Muscle of back (tissue), 13 donors: ENCODE data around the gene HMGCL. TPM values are rescaled to one million over a fixed set of nuclear protein-coding genes. Genes with fewer than 3 reads are reported as not detected.
"Not testable (repeated sequence)": the region's sequence is repeated elsewhere in the genome, so short reads cannot be mapped to it uniquely, and the experiment has no call there.

ENCODE experiments used
- DNase-seq, 3 donors: peaks; one replicate each; pipeline versions ENCODE4 v3.0.0 to v3.0.0-alpha.2; 2013
- long read RNA-seq, 9 donors: transcript quantifications; one replicate each; lab custom pipeline, GENCODE V29; 2026
- polyA plus RNA-seq, 10 donors: library from polyadenylated mRNA; unstranded; fragments of 120-200 nt; gene quantifications; one replicate each; pipeline ENCODE4 v1.2.1, GENCODE V29; 2013; ENCODE audit not compliant: insufficient read length in 10 of 10

HMGCL gene
- 10 to 100 TPM; 19.3 to 24.5 (median 22.9) TPM for polyA plus RNA-seq
- long read RNA-seq, donor 1, transcript HMGCL-203 (9 exons, 1,600 nt): major isoform, 7 of 9 reads
- long read RNA-seq, donor 1, partial matches to known transcripts: 0 of 9 reads
- long read RNA-seq, donor 1, other reads (novel, unspliced or antisense): 0 of 9 reads
- long read RNA-seq, donor 2, transcript HMGCL-203 (9 exons, 1,600 nt): major isoform, 14 of 16 reads
- long read RNA-seq, donor 2, partial matches to known transcripts: 0 of 16 reads
- long read RNA-seq, donor 2, other reads (novel, unspliced or antisense): 0 of 16 reads
- long read RNA-seq, donor 3: 0 reads
- long read RNA-seq, donor 4, partial matches to known transcripts: 0 of 6 reads
- long read RNA-seq, donor 4, other reads (novel, unspliced or antisense): 0 of 6 reads
- long read RNA-seq, donor 5, transcript HMGCL-203 (9 exons, 1,600 nt): major isoform, 12 of 14 reads
- long read RNA-seq, donor 5, partial matches to known transcripts: 0 of 14 reads
- long read RNA-seq, donor 5, other reads (novel, unspliced or antisense): 0 of 14 reads
- long read RNA-seq, donor 6, transcript HMGCL-203 (9 exons, 1,600 nt): major isoform, 12 of 20 reads
- long read RNA-seq, donor 6, partial matches to known transcripts: 5 of 20 reads
- long read RNA-seq, donor 6, other reads (novel, unspliced or antisense): 0 of 20 reads
- long read RNA-seq, donor 7, transcript HMGCL-203 (9 exons, 1,600 nt): major isoform, 8 of 9 reads
- long read RNA-seq, donor 7, partial matches to known transcripts: 0 of 9 reads
- long read RNA-seq, donor 7, other reads (novel, unspliced or antisense): 0 of 9 reads
- long read RNA-seq, donor 8, partial matches to known transcripts: 7 of 10 reads
- long read RNA-seq, donor 8, other reads (novel, unspliced or antisense): 0 of 10 reads
- long read RNA-seq, donor 9, partial matches to known transcripts: 0 of 1 reads
- long read RNA-seq, donor 9, other reads (novel, unspliced or antisense): 0 of 1 reads

DNA sequence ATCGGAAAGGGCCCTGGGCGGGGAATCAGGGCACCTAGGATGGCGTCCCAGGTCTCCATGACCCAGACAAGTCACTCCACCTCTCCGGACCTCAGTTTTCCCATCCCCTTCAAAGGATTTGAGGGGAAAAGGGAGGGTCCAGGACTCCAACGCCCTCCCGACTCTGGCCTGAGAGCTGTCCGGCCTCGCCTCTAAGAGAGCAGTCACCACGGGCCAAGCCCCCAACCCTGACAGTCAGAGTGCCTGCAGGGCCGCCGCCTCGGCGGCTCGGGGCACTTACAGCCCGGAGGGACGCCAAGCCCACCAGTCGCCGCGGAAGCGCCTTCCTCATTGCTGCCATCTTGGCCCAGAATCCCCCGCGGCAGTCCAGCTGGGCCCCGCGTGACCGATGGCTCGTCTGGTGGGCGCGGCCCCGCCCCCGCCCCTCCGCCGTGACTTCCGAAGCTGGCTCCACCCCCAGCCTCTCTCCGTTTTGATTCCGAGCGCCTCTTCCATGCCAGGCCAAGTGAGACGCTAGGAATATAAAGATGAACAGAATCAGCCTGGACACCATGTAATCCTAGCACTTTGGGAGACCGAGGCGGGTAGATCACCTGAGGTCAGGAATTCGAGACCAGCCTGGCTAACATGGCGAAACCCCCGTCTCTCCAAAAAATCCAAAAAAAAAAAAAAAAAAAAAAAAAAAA, at the start of gene HMGCL:
Gene HMGCL, minus strand, starts transcription at position 354 of the 686 bp plus-strand sequence. Its CDS starts 14 bp downstream, at position 340.
- DNase-seq: peak; percentile 90 to 97 (median 92)

DNA sequence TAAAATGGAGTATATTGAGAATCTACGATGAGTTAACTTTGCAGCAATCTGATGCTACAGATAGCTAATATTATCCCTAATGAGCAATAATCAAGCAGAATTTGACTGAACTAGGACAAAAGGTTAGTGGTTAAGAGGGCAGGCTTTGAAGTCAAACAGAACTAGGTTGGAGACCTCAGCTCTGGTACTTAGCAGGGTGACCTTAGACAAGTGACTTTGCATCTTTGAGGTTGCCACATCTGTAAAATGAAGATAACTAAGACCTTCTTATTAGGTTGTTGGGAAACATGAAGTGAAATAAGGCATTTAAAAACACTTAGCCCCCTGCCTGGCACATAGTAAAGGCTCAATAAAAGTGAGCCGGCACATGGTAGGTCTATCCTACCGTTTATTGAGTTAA, 47.2 kb upstream of the HMGCL start:
- DNase-seq: no peak

DNA sequence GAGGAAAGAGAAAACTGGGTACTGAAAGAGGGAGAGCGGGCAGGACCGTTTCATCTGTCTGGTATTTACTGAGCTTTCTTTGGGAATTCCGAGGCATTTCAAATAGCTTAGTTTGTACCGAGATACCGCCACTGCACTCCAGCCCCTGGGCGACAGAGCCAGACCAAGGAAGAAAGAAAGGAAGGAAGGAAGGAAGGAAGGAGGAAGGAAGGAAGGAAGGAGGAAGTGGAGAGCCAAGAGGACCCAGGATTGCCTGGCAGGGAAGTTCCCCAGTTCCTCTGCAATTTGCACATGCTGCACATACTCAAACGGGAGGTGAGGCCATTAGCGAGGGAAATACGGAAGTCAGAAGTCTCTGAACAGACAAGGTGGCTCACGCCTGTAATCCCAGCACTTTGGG, 43.8 kb upstream of the HMGCL start:
- peak in 1 of 3 donors; percentile 19 for DNase-seq

DNA sequence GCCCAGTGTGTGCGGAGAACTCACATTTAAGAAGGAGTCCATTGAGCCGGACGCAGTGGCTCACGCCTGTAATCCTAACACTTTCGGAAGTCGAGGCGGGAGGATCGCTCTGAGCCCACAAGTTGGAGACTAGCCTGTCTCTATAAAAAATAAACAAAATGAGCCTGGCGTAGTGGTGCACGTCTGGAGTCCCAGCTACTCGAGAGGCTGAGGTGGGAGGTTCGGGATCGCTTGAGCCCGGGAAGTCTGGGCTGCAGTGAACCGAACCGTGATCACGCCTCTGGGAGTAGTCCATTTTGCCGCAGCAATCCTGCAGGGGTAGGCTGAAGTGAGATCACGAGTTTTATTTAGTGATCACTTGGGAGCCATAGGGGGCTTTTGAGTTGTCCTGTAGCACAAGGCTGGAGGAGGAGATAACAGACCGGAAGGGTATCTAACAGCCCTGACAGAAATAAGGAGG, 43.4 kb upstream of the HMGCL start:
- no peak for DNase-seq

DNA sequence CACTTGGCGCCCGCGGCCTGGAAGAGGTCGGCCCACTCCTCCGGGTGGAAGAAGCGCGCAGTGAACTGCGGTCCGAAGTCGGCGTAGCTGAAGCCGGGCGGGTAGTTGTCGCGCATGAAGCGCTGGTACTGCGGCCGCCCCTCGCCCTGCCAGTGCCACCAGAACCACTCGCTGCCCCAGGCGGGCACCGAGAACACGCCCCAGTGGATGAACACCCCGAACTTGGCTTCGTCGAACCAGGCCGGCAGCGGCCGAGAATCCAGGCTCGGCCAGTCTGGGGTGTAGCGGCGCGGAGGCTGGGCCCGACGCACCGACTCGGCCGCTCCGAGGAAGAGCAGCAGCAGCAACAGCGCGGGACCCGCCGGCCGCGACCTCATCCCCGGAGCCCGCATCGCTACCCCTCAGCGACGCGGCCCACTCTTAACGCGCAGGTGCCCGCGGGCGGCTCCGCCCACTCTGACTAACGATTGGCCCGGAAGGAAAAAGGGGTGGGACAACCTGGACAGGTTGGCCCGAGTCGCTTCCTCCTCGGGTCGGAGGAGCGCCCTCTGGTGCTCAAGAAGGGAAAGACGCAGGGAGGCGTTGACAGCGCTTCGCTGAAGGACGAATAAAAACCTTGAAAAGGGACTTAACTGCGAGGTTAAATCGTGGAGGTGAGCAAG, 42.8 kb upstream of the HMGCL start, which contains the start of gene FUCA1:
Gene FUCA1, minus strand, starts transcription at position 396 of the 662 bp plus-strand sequence. Its CDS starts 4 bp downstream, at position 392.
- peak; percentile 89 to 96 (median 95) for DNase-seq

DNA sequence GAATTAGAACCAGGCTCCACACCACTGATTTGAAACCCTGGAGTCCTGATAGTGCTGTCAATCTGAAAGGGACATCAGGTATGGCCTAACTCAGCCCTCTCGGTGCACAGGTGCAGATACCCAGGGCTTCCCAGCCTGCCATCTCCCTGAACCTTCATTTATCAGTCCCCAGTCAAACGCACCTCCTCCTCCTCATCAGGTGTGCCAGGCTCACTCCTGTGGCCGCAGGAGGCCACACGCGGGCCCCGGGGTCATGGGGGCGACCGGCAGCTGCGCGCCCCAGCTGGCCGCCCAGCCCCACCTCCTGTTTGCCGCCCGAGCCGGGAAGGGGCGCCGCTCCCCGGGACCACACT, 42.3 kb upstream of the HMGCL start:
- DNase-seq: no peak

DNA sequence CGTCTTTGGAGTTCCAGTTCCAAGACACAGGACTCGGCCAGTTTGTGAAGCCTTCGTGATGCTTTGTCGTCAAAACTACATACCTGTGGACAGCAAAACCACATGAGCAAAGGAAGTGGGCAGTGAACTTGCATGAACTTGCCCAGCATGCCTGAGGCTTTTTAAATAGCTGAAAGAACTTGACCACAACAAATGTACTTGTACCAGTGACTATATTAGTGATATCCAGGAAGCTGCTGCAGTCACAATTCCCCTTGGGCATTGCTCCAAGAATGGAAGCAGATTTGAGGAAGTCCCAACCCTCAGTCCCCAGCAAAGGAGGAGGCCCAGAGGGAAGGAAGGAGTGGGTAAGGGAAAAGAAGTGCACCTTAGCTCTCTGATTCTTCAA, 40.3 kb upstream of the HMGCL start:
- DNase-seq: peak in 2 of 3 donors; percentile 27 to 30

DNA sequence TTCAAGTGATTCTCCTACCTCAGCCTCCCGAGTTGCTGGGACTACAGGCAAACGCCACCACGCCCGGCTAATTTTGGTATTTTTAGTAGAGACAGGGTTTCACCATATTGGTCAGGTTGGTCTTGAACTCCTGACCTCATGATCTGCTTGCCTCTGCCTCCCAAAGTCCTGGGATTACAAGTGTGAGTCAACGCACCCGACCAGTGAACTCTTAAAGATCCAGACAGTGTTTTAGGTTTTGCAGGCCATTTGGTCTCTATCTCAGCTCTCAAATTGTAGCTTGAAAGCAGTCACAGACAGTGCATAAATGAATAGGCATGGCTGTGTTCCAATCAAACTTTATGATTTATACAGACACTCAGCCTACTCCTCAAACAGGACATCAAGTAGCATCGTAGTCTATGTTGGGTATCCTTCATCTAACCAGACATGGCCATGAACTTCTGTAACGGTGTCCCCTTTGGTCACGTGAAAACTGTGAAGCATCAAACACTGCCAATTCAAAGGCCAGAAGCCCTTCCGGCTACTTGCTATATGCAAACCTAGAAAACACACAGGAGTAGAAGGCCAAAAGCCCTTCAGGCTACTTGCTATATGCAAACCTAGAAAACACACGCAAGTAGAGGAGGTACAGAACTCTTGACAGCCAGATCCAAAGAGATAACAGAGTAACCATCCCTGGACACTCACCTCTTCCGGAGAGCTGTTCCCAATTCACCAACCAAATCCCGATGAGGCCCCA, 39.7 kb upstream of the HMGCL start:
- no peak for DNase-seq

DNA sequence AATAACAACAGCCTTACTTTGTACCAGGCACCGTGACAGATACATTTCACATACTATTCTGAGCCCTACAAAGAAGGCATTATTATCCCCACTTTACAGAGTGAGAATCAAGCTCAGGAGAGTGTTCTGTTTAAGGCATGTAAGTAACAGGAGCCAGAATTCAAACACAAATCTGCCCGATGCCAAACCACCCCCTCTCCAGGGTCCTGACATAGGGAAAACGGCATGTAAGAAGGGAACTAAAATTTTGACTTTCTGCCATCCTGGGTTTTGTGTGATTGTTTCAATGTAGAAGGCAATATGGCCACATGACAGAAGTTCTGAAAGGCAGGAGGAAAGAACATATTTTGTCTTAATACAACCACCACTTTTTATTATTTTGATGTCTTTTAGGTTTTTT, 37.4 kb upstream of the HMGCL start:
- no peak for DNase-seq

DNA sequence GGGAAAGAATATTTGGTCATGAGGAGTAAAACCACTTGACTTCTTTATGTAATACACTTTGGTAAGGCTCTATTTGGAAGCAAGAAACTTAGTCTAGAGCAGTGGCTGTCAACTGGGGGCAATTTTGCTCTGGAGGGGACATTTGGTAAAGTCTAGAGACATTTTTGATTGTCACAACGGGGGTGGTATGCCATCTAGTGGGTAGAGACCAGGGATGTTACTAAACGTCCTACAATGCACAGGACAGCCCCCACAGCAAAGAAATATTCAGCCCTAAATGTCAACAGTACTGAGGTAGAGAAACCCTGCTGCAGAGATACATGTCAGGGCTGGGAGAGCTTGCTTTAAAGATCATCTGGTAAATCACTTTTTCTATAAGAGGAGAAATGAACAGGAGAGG, 29.3 kb upstream of the HMGCL start:
- no peak for DNase-seq

DNA sequence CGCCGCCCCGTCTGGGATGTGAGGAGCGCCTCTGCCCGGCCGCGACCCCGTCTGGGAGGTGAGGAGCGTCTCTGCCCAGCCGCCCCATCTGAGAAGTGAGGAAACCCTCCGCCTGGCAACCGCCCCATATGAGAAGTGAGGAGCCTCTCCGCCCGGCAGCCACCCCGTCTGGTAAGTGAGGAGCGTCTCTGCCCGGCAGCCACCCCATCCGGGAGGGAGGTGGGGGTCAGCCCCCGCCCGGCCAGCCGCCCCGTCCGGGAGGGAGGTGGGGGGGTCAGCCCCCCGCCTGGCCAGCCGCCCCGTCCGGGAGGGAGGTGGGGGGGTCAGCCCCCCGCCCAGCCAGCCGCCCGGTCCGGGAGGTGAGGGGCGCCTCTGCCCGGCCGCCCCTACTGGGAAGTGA, 27.9 kb upstream of the HMGCL start:
- DNase-seq: not testable (repeated sequence)

DNA sequence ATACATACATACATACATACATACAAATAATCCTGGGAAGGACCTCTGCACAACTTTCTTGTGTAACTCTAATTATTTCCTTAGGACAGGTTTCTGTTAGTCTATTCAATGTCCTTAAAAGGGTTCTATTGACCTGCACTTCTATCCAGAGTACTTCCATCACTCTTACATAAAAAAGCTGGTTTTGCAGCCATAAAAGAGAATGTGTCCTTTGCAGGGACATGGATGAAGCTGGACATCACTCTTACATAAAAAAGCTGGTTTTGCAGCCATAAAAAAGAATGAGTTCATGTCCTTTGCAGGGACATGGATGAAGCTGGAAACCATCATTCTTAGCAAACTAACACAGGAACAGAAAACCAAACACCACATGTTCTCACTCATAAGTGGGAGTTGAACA, 26.2 kb upstream of the HMGCL start:
- DNase-seq: not testable (repeated sequence)

DNA sequence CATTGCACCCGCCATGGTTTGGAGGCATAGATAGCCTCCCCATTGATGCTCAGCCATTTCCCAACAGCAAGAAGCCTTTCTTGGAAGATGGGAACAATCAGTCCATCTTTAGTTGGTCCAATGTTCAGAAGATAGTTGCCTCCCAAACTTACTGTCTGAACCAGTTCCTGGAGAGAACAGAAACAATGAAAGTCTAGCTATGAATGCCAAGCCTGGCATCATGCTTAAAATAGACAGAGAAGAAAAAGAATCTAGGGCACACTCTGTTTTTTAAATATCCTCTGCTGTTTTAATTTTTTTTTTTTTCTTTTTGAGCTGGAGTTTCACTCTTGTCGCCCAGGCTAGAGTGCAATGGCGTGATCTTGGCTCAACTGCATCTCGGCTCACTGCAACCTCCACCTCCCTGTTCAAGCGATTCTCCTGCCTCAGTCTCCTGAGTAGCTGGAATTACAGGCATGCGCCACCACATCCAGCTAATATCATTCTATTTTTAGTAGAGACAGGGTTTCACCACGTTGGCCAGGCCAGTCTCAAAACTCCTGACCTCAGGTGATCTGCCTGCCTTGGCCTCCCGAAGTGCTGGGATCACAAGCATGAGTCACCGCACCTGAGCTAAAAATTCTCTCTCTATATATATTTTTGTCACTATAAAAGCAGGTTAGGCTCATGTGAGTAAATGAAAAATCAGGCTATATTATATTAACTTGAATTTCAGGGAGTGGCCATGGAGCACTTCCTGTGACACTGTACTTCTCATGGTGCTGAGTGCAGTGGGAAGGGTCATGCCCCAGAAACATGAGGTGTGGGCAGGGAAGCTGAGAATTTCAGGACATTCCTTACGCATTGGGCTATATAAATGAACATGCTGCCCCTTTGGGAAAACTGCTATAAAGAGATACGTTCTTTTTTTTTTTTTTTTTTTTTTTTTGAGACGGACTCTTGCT, 23.7 kb upstream of the HMGCL start:
- DNase-seq: no peak

DNA sequence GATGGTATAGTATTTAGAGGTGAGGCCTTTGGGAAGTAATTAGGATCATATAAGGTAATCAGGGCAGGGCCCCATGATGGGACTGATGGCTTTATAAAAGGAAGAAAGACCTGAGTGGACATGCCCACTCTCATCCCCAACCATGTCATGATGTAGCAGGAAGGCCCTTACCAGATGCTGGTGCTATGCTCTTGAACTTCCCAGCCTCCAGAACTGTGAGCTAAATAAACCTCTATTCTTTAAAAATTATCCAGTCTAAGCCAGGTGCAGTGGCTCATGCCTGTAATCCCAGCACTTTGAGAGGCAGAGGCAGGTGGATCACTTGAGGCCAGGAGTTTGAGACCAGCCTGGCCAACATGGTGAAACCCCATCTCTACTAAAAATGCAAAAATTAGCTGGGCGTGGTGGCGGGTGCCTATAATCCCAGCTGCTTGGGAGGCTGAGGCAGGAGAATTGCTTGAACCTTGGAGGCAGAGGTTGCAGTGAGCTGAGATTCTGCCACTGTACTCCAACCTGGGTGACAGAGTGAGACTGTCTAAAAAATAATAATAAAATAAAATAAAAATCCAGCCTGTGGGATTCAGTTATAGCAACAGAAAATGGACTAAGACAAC, 22.4 kb upstream of the HMGCL start:
- DNase-seq: not testable (repeated sequence)

DNA sequence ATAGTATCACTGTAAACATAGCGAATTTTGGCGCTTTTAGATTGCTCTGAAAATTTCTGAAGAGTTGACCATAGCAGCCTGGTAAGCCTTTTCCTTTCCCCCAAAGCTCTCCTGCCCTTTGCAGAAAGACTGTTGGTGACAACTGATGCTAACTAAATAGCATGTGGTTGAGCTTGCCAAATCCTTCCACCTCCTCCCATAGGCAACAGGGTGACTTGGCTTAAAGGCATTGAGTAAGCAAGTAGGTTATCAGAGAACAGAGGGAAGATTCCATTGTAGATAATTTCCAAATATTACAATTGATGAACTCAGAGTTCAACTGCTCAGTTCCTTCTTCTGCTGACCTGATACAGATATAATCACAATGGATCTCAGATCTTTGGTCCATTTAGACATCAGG, 19.9 kb upstream of the HMGCL start:
- DNase-seq: no peak

DNA sequence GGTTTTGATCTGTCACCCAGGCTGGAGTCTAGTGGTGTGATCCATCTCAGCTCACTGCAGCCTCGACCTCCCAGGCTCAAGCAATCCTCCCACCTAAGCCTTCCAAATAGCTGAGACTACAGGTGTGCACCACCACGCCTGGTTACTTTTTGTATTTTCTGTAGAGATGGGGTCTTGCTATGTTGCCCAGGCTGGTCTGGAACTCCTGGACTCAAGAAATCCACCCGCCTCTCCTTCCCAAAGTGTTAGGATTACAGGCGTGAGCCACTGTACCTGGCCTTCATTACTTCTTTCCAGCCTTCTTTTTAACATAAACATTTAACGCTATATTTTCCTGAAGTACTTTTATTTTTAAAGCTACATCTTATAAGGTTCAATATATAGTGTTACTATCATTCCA, 18.4 kb upstream of the HMGCL start:
- no peak for DNase-seq

DNA sequence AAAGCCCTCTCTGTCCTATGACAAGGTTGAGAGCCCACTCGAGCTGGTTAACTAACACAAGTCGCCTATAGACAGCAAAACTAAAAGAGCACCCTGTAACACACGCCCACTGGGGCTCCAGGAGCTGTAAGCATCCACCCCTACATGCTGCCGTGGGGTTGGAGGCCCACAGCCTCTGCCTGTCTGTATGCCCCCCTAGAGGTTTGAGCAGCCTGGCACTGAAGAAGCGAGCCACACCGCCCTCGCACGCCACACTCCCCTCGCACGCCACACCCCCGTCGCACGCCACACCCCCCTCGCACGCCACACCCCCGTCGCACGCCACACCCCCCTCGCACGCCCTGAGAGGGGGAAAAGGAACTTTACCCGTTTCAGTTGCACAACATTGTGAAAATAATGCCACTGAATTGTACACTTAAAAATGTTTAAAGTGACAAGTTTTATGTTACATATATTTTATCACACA, 13.2 kb upstream of the HMGCL start:
- DNase-seq: peak in 1 of 3 donors; percentile 64

DNA sequence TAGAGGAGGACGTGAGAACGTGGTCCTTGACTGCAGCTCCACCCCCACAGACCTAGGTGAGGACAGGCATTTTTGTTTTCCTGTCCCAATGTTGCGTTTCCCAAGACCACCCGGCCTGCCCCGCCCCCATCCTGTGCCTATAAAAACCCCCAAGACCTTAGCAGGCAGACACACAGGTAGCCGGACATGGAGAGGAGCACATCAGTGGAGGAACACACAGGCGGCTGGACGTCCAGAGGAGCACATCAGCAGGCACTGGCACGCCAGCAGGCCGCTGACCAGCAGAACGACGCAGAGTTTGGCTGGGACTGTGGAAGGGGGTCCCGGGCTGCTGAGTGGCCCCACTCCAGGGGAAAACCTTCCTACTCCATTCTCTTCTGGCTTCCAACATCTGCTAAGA, 12.7 kb upstream of the HMGCL start:
- DNase-seq: no peak

DNA sequence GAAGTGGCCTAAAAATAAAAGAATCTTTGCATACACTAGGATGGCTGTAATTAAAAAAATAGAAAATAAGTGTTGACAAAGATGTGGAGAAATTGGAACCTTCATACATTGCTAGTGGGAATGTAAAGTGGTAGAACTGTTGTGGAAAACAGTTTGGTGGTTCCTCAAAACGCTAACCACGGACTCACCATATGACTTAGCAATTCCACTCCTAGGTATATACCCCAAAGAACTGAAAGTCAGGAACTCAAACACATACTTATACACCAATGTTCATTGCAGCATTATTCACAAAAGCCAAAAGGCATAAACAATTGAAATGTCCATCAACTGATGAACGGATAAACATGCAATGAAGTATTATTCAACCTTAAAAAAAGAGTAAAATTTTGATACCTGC, 10.8 kb upstream of the HMGCL start:
- DNase-seq: no peak
